HepG2 (cell line): Measurements from ENCODE around the gene SHROOM1. TPM values are rescaled to one million over a fixed set of nuclear protein-coding genes. Genes with fewer than 3 reads are reported as not detected.

Source experiments
- ATAC-seq: fragments of 200-7000 bp; cut with Tn5 transposase; 3 replicates; pipeline ENCODE4 v1.9.1; 2020; ENCODE audit warnings: mild to moderate bottlenecking, moderate library complexity
- BruUV-seq: library from RNA; stranded (reverse); fragments of 400-500 nt; replicated peaks from 2 replicates; lab custom pipeline; 2021; lab: Mats Ljungman, UMichigan
- CTCF ChIA-PET: fragments of 300-600 bp; formaldehyde crosslinking; extraction: SDS; loops from one replicate; lab custom pipeline; 2021; ENCODE audit warnings: low total read pairs, inconsistent platforms, low intra/inter-chr PET ratio; lab: Yijun Ruan, JAX
- POLR2A ChIA-PET: fragments of 350-600 bp; sonication (Branson Sonifier 250); formaldehyde crosslinking; loops from one replicate; lab custom pipeline; 2020; ENCODE audit warnings: antibody characterized with exemption, inconsistent platforms; lab: Yijun Ruan, JAX
- DNase-seq: peaks from one replicate; pipeline ENCODE4 v3.0.0-alpha.2; 2015; ENCODE audit warnings: low spot score
- FAIRE-seq: peaks from 3 replicates; lab custom pipeline; 2011; peaks lifted over from hg19 to GRCh38; lab: Jason Lieb, UNC
- H2AFZ ChIP-seq: one replicate; pipeline ENCODE4 v1.6.1; 2011; ENCODE audit warnings: low read length, inconsistent platforms
- H3K27ac ChIP-seq: fragments of 300-600 bp; 3 replicates; pipeline ENCODE4 v1.8.0; 2011; ENCODE audit warnings: mixed run types, mild to moderate bottlenecking, mixed read lengths, low read length, inconsistent platforms; ENCODE audit not compliant: insufficient read depth; ENCODE audit errors: extremely low read length
- H3K27me3 ChIP-seq, 2 experiments: fragments of 200-600 bp in 1 of 2; 2 replicates in 1 of 2; 3 replicates in 1 of 2; pipeline versions ENCODE4 v1.6.0 to v1.8.0; 2011; ENCODE audit warnings: low read length in 2 of 2, mild to moderate bottlenecking in 2 of 2, moderate library complexity in 2 of 2, inconsistent platforms in 1 of 2; ENCODE audit not compliant: insufficient read depth in 2 of 2, control insufficient read depth in 1 of 2
- H3K36me3 ChIP-seq, 2 experiments: fragments of 200-600 bp in 1 of 2; replicated peaks in 1 of 2; 2 replicates in 1 of 2; 3 replicates in 1 of 2; pipeline versions ENCODE4 v1.5.1 to v1.8.0; 2011; ENCODE audit warnings: low read length in 2 of 2, inconsistent platforms in 1 of 2; ENCODE audit not compliant: insufficient read depth in 2 of 2, control insufficient read depth in 1 of 2
- H3K4me1 ChIP-seq: 2 replicates; pipeline ENCODE4 v1.5.1; 2012; ENCODE audit warnings: low read length, inconsistent platforms; ENCODE audit not compliant: insufficient read depth
- H3K4me2 ChIP-seq: 2 replicates; pipeline ENCODE4 v1.6.0; 2011; ENCODE audit warnings: low read depth, low read length, inconsistent platforms
- H3K4me3 ChIP-seq, 3 experiments: fragments of 200-600 bp in 1 of 3; sonication (generic), shearing (Covaris generic) in 1 of 3; replicated peaks in 1 of 3; 2 replicates each; pipeline ENCODE4 v1.5.1; 2011 to 2016; ENCODE audit warnings: low read length in 3 of 3, inconsistent platforms in 2 of 3, low read depth in 2 of 3, mild to moderate bottlenecking in 2 of 3, control low read depth in 1 of 3, mixed read lengths in 1 of 3; ENCODE audit not compliant: insufficient read depth in 1 of 3
- H3K79me2 ChIP-seq: one replicate; pipeline ENCODE4 v1.6.1; 2011; ENCODE audit warnings: low read length, inconsistent platforms; ENCODE audit not compliant: insufficient read depth
- H3K9ac ChIP-seq: 2 replicates; pipeline ENCODE4 v1.6.0; 2011; ENCODE audit warnings: mild to moderate bottlenecking, low read depth, low read length, inconsistent platforms; ENCODE audit not compliant: insufficient read depth
- H3K9me3 ChIP-seq: 2 replicates; pipeline ENCODE4 v1.5.1; 2012; ENCODE audit warnings: mild to moderate bottlenecking, low read length
- H4K20me1 ChIP-seq: 2 replicates; pipeline ENCODE4 v1.6.0; 2011; ENCODE audit warnings: inconsistent platforms, mild to moderate bottlenecking, low read length, moderate library complexity; ENCODE audit not compliant: insufficient read depth
- ZBTB33 ChIP-seq: sonication (generic); formaldehyde crosslinking; IDR thresholded peaks from 2 replicates; pipeline ENCODE4 v1.4.0; 2020; ENCODE audit warnings: missing genetic modification reagents
- ZHX1 ChIP-seq: sonication (generic); formaldehyde crosslinking; IDR thresholded peaks from 2 replicates; pipeline ENCODE4 v1.8.1; 2022; ENCODE audit warnings: low read depth, mild to moderate bottlenecking, missing genetic modification reagents
- ZMAT5 ChIP-seq: sonication (generic); formaldehyde crosslinking; IDR thresholded peaks from 2 replicates; pipeline ENCODE4 v1.5.0; 2020; ENCODE audit warnings: mild to moderate bottlenecking, low read depth, missing genetic modification reagents, borderline replicate concordance
- WGBS: methylation state at CpG from one replicate; pipeline ENCODE4 v1.1.6; 2017; ENCODE audit warnings: low lambda C conversion rate; 5-methylcytosine and 5-hydroxymethylcytosine counted together
- in situ Hi-C: cut with HindIII; loops from 2 replicates; pipeline ENCODE4 v1.10.0; 2017; ENCODE audit warnings: low pct_unique_long_range_greater_than_20kb; ENCODE audit not compliant: extremely low pct_ligation_motif_present
- intact Hi-C: fragments of 100-400 bp; cut with micrococcal nuclease; formaldehyde crosslinking; loops from one replicate; pipeline ENCODE4 v1.10.0; 2022; ENCODE audit not compliant: unreplicated experiment
- polyA plus RNA-seq, 8 experiments: library from polyadenylated mRNA; depleted of rRNA in 3 of 8; stranded (reverse) in 7 of 8; unstranded in 1 of 8; fragments of >200 nt; fragmentation: Illumina TruSeq in 4 of 8; extraction: Trizol in 4 of 8; gene quantifications; 2 replicates each; pipeline versions ENCODE4 v1.2.1 to v1.2.3, GENCODE V29; 2011 to 2016; ENCODE audit warnings: low read depth in 4 of 8, missing spikeins in 1 of 8, mixed read lengths in 1 of 8; ENCODE audit not compliant: insufficient read depth in 1 of 8
- total RNA-seq, 5 experiments: library from RNA; depleted of rRNA; stranded (reverse); fragments of >200 nt; fragmentation: Illumina TruSeq; extraction: Trizol; gene quantifications; 2 replicates each; pipeline ENCODE4 v1.2.3, GENCODE V29; 2016; ENCODE audit warnings: low read depth in 1 of 5

SHROOM1 gene
- total and polyA plus RNA-seq, 2 of the 13 experiments (the other 11 are each of a cell fraction or from before 2014, with no cell fraction given), result 18.2 to 25.7 TPM

GRCh38 chr5:132813599-132814502, 16.6 kb downstream of the SHROOM1 start:
- Histone ChIP-seq H3K79me2 (no peaks in the 10 kb centered on the region), H3K9me3 (no peaks in the 10 kb centered on the region), H3K27me3 (no peaks in the 10 kb centered on the region), H4K20me1 (no peaks in the 10 kb centered on the region), H3K4me2 (peak overlapping the region; percentile 71; the same call in 1 of the 2 replicates), H3K4me3 (peak overlapping the region in 1 of 3 experiments; percentile 47; a peak in 1 of 6 replicates), H3K27ac (no peak overlapping the region), H3K4me1 (peaks cover 60% of the 10 kb centered on the region), H2AFZ (no peak overlapping the region), H3K9ac (no peak overlapping the region), H3K36me3 (no peaks in the 10 kb centered on the region)
- no TSS peak for BruUV-seq
- TF ChIP-seq ZMAT5 (CRISPR knock-in tag) (no peak), ZHX1 (CRISPR knock-in tag) (0 out of 2 replicates have a peak, but pooled peaks have one; percentile 22), ZBTB33 (CRISPR knock-in tag) (peak; percentile 68)
- intact Hi-C loops (no loop called here), in situ Hi-C loops (no loop called here)
- DNase-seq, result no peak
- no peak for FAIRE-seq
- no peak for ATAC-seq
- ChIA-PET POLR2A (interaction anchor here (0.7 kb wide), 3 partner anchors 12 to 99 kb away, joined by 3 to 5 read pairs (median 3); no protein-coding TSS in a partner anchor), CTCF (no interaction called here)
- WGBS, result 96% methylated on average over 55 of the region's 110 CpGs
